ENCODE data around the gene ADAMTS16. TPM values are rescaled to one million over a fixed set of nuclear protein-coding genes. Genes with fewer than 3 reads are reported as not detected.
A peak's percentile ranks its signal among the peaks of the same experiment; 100 is the strongest.

Gene ADAMTS16
- total RNA-seq, 3 donors from 2014 or later (not counting 1 experiment from before 2014, with no cell fraction given): not detected

- Mint-ChIP-seq H3K4me1 (no peaks in the 10 kb centered on the region), H3K4me3 (no peak overlapping the region), H3K27ac (no peak overlapping the region), H3K36me3 (no peaks in the 10 kb centered on the region), H3K9me3 (no peaks in the 10 kb centered on the region), H3K27me3 (ENCODE audit: low read depth in 2 of 2) (no peaks in the 10 kb centered on the region)
- TF ChIP-seq CTCF (IDR thresholded peaks at IDR 0.05): no peak
- DNase-seq (no peak), ATAC-seq (peak in 1 of 3 donors; percentile 28)
- Histone ChIP-seq H3K4me3 (ENCODE audit: low read length) (no peak overlapping the region), H3K36me3 (ENCODE audit: control insufficient read depth, insufficient read depth, low read length) (no peaks in the 10 kb centered on the region), H3K4me1 (ENCODE audit: control insufficient read depth, insufficient read depth, low read length) (no peaks in the 10 kb centered on the region), H3K9me3 (ENCODE audit: control insufficient read depth, insufficient read depth, low read length) (no peaks in the 10 kb centered on the region), H3K27ac (ENCODE audit: low read length) (no peak overlapping the region), H3K27me3 (ENCODE audit: control insufficient read depth, insufficient read depth, low read length) (no peaks in the 10 kb centered on the region)
- intact Hi-C loops (cut with micrococcal nuclease): no loop called here
- 79% methylated on average over 10 of the region's 10 CpGs for WGBS (ENCODE audit: insufficient coverage)
These were observed 7.9 kb upstream of the ADAMTS16 start for GRCh38 chr5:5132234-5132633.

GRCh38 chr5:5132693-5133295 is 7.3 kb upstream of the ADAMTS16 start:
- no peaks in the 10 kb centered on the region for H3K4me1 ChIP-seq (ENCODE audit: control insufficient read depth, insufficient read depth, low read length)
- no peaks in the 10 kb centered on the region for H3K9me3 Mint-ChIP-seq
- H3K27ac ChIP-seq (ENCODE audit: low read length): no peak overlapping the region
- no peak overlapping the region for H3K27ac Mint-ChIP-seq
- no peaks in the 10 kb centered on the region for H3K4me1 Mint-ChIP-seq
- H3K27me3 Mint-ChIP-seq (ENCODE audit: low read depth in 2 of 2): no peaks in the 10 kb centered on the region
- 86% methylated on average over 15 of the region's 15 CpGs for WGBS (ENCODE audit: insufficient coverage)
- no peak overlapping the region for H3K4me3 Mint-ChIP-seq
- no peak overlapping the region for H3K4me3 ChIP-seq (ENCODE audit: low read length)
- H3K9me3 ChIP-seq (ENCODE audit: control insufficient read depth, insufficient read depth, low read length): no peaks in the 10 kb centered on the region
- no peaks in the 10 kb centered on the region for H3K36me3 Mint-ChIP-seq
- intact Hi-C loops (cut with micrococcal nuclease): no loop called here
- no peaks in the 10 kb centered on the region for H3K27me3 ChIP-seq (ENCODE audit: control insufficient read depth, insufficient read depth, low read length)
- no peak for TF ChIP-seq CTCF (IDR thresholded peaks at IDR 0.05)
- DNase-seq: no peak
- ATAC-seq: no peak
- H3K36me3 ChIP-seq (ENCODE audit: control insufficient read depth, insufficient read depth, low read length): no peaks in the 10 kb centered on the region

DNA sequence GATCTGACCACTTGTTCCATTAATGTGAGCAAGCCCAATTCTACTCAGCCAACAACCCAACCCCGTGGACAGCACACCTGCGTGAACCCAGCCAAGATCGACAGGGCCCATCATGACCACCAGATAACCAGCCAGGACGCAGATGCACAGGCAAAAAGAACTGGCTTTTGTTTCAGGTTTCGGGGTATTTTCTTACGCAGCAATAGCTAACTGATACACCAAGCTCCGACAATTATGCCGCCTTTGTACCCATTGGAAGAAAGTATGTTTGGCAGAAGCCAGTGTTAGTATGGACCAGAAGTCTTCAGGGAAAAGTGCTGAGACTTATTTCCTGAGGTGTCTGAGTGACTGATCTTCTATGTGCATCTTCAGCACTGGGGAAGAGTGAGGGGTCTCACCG is 6.0 kb upstream of the ADAMTS16 start:
- intact Hi-C loops (cut with micrococcal nuclease): no loop called here
- H3K4me1 ChIP-seq (ENCODE audit: control insufficient read depth, insufficient read depth, low read length): no peaks in the 10 kb centered on the region
- no peaks in the 10 kb centered on the region for H3K9me3 ChIP-seq (ENCODE audit: control insufficient read depth, insufficient read depth, low read length)
- no peaks in the 10 kb centered on the region for H3K9me3 Mint-ChIP-seq
- no peak overlapping the region for H3K4me3 Mint-ChIP-seq
- H3K36me3 Mint-ChIP-seq: no peaks in the 10 kb centered on the region
- no peaks in the 10 kb centered on the region for H3K27me3 ChIP-seq (ENCODE audit: control insufficient read depth, insufficient read depth, low read length)
- no peaks in the 10 kb centered on the region for H3K4me1 Mint-ChIP-seq
- DNase-seq (no peak), ATAC-seq (no peak)
- no peak overlapping the region for H3K27ac ChIP-seq (ENCODE audit: low read length)
- H3K36me3 ChIP-seq (ENCODE audit: control insufficient read depth, insufficient read depth, low read length): no peaks in the 10 kb centered on the region
- H3K27me3 Mint-ChIP-seq (ENCODE audit: low read depth in 2 of 2): peaks cover 3 to 4% of the 10 kb centered on the region in 2 donors
- H3K27ac Mint-ChIP-seq: no peak overlapping the region
- no peak for TF ChIP-seq CTCF (IDR thresholded peaks at IDR 0.05)
- 94% methylated on average over 8 of the region's 9 CpGs for WGBS (ENCODE audit: insufficient coverage)
- H3K4me3 ChIP-seq (ENCODE audit: low read length): no peak overlapping the region

All from natural killer cell (primary cell).